Frontal cortex (tissue), 4 donors: Measurements from ENCODE around the gene BANP. TPM values are rescaled to one million over a fixed set of nuclear protein-coding genes. Genes with fewer than 3 reads are reported as not detected.
"Not testable (repeated sequence)": the region's sequence is repeated elsewhere in the genome, so short reads cannot be mapped to it uniquely, and the experiment has no call there.

ENCODE experiments used
- DNase-seq, 2 donors: peaks; one replicate each; pipeline ENCODE4 v3.0.0; 2012; ENCODE audit warnings: low spot score in 2 of 2
- FAIRE-seq: peaks from 2 replicates; lab custom pipeline; 2012; peaks lifted over from hg19 to GRCh38; lab: Jason Lieb, UNC
- total RNA-seq: library from RNA; depleted of rRNA; stranded (reverse); fragments of >200 nt; gene quantifications from one replicate; pipeline ENCODE4 v1.2.3, GENCODE V29; 2014
- donor health status: control.
- donor health status: control.
- donor health status: control.

Gene BANP
- total RNA-seq, 1 donor from 2014 or later = 40.8 TPM

GRCh38 chr16:88069397-88070168 is 118.3 kb downstream of the BANP start:
- no peak for FAIRE-seq
- DNase-seq = no peak

GRCh38 chr16:88070341-88070740 is 119.1 kb downstream of the BANP start:
- DNase-seq (no peak), FAIRE-seq (no peak)

- FAIRE-seq = no peak
- no peak for DNase-seq
These were observed 119.9 kb downstream of the BANP start for GRCh38 chr16:88070989-88071625.

GRCh38 chr16:88071908-88072307 is 120.7 kb downstream of the BANP start:
- DNase-seq (no peak), FAIRE-seq (no peak)

- FAIRE-seq (no peak), DNase-seq (no peak)
These were observed 121.4 kb downstream of the BANP start for GRCh38 chr16:88072571-88073001.

GRCh38 chr16:88073201-88073721 is 122.0 kb downstream of the BANP start:
- no peak for FAIRE-seq
- DNase-seq = no peak

- no peak for FAIRE-seq
- DNase-seq = no peak
These were observed 122.8 kb downstream of the BANP start for GRCh38 chr16:88074041-88074440.

GRCh38 chr16:88076211-88076931 is 125.1 kb downstream of the BANP start:
- DNase-seq = no peak
- no peak for FAIRE-seq

GRCh38 chr16:88076932-88077320 is 125.7 kb downstream of the BANP start:
- DNase-seq, FAIRE-seq: not testable (repeated sequence)

- no peak for DNase-seq
- FAIRE-seq = no peak
These were observed 126.3 kb downstream of the BANP start for GRCh38 chr16:88077328-88078108.

GRCh38 chr16:88078111-88078775 is 127.0 kb downstream of the BANP start:
- no peak for FAIRE-seq
- DNase-seq = no peak

GRCh38 chr16:88083582-88083981 is 132.3 kb downstream of the BANP start:
- DNase-seq = no peak
- no peak for FAIRE-seq

- DNase-seq = no peak
These were observed 133.6 kb downstream of the BANP start for GRCh38 chr16:88084881-88085280.

GRCh38 chr16:88086571-88087516 is 135.6 kb downstream of the BANP start:
- DNase-seq (peak in 1 of 2 donors; percentile 19), FAIRE-seq (no peak)

More at GRCh38 chr16:88084881-88085280, 133.6 kb downstream of the BANP start:
- no peak for FAIRE-seq

GRCh38 chr16:88087517-88087877 is 136.3 kb downstream of the BANP start:
- FAIRE-seq (no peak), DNase-seq (peak in 1 of 2 donors; percentile 20)

GRCh38 chr16:88088161-88088581 is 136.9 kb downstream of the BANP start:
- DNase-seq (no peak), FAIRE-seq (no peak)

- not testable (repeated sequence) for FAIRE-seq
These were observed 137.4 kb downstream of the BANP start for GRCh38 chr16:88088611-88089010.

GRCh38 chr16:88089071-88089470 is 137.8 kb downstream of the BANP start:
- FAIRE-seq, DNase-seq: not testable (repeated sequence)

More at GRCh38 chr16:88088611-88089010, 137.4 kb downstream of the BANP start:
- DNase-seq = not testable (repeated sequence)
